Keratinocyte (primary cell): ENCODE measurements around the gene GSTCD. TPM values are rescaled to one million over a fixed set of nuclear protein-coding genes. Genes with fewer than 3 reads are reported as not detected.

Experiments used
- DNase-seq: peaks from one replicate; pipeline ENCODE4 v3.0.0-alpha.2; 2011; ENCODE audit warnings: low read depth, missing footprints, low spot score
- FAIRE-seq: peaks from 2 replicates; lab custom pipeline; 2011; peaks lifted over from hg19 to GRCh38; lab: Jason Lieb, UNC
- H2AFZ ChIP-seq: 2 replicates; pipeline ENCODE4 v1.6.0; 2012; ENCODE audit warnings: low read length, control low read depth, inconsistent platforms; ENCODE audit not compliant: control insufficient read depth
- H3K27ac ChIP-seq: 2 replicates; pipeline ENCODE4 v1.5.1; 2011; ENCODE audit warnings: low read length; ENCODE audit not compliant: control insufficient read depth, insufficient read depth
- H3K27me3 ChIP-seq: 3 replicates; pipeline ENCODE4 v1.6.0; 2011; ENCODE audit warnings: low read length; ENCODE audit not compliant: control insufficient read depth, insufficient read depth; ENCODE audit errors: extremely low read depth
- H3K36me3 ChIP-seq, 2 experiments: 2 replicates in 1 of 2; 3 replicates in 1 of 2; pipeline ENCODE4 v1.5.1; 2011; ENCODE audit warnings: low read length in 2 of 2, mild to moderate bottlenecking in 1 of 2; ENCODE audit not compliant: control insufficient read depth in 2 of 2, insufficient read depth in 2 of 2; ENCODE audit errors: extremely low read depth in 1 of 2
- H3K4me1 ChIP-seq: 3 replicates; pipeline ENCODE4 v1.5.1; 2011; ENCODE audit warnings: low read length; ENCODE audit not compliant: control insufficient read depth, insufficient read depth; ENCODE audit errors: extremely low read depth
- H3K4me2 ChIP-seq: 3 replicates; pipeline ENCODE4 v1.6.0; 2011; ENCODE audit warnings: low read depth, low read length; ENCODE audit not compliant: control insufficient read depth, insufficient read depth; ENCODE audit errors: extremely low read depth
- H3K4me3 ChIP-seq, 3 experiments: fragments of 200-600 bp in 1 of 3; sonication (generic) in 1 of 3; 2 replicates in 2 of 3; 3 replicates in 1 of 3; pipeline ENCODE4 v1.5.1; 2011 to 2016; ENCODE audit warnings: low read length in 3 of 3, mild to moderate bottlenecking in 3 of 3, control low read depth in 2 of 3, inconsistent platforms in 1 of 3, low read depth in 1 of 3, mixed read lengths in 1 of 3, mixed run types in 1 of 3, moderate library complexity in 1 of 3; ENCODE audit not compliant: control insufficient read depth in 2 of 3, insufficient read depth in 2 of 3; ENCODE audit errors: extremely low read depth in 1 of 3
- H3K79me2 ChIP-seq: 2 replicates; pipeline ENCODE4 v1.6.0; 2012; ENCODE audit warnings: low read length; ENCODE audit not compliant: control insufficient read depth, insufficient read depth
- H3K9ac ChIP-seq: 3 replicates; pipeline ENCODE4 v1.6.0; 2011; ENCODE audit warnings: low read length; ENCODE audit not compliant: control insufficient read depth, insufficient read depth; ENCODE audit errors: extremely low read depth
- H3K9me1 ChIP-seq: 3 replicates; pipeline ENCODE4 v1.6.0; 2011; ENCODE audit warnings: low read length; ENCODE audit not compliant: control insufficient read depth, insufficient read depth; ENCODE audit errors: extremely low read depth
- H3K9me3 ChIP-seq: 2 replicates; pipeline ENCODE4 v1.5.1; 2012; ENCODE audit warnings: low read depth, low read length; ENCODE audit not compliant: control insufficient read depth
- H4K20me1 ChIP-seq: 3 replicates; pipeline ENCODE4 v1.6.0; 2011; ENCODE audit warnings: low read length; ENCODE audit not compliant: control insufficient read depth, insufficient read depth; ENCODE audit errors: extremely low read depth
- EZH2 ChIP-seq: IDR thresholded peaks from one replicate; pipeline ENCODE4 v1.6.1; 2012; ENCODE audit warnings: inconsistent platforms, mild to moderate bottlenecking, low read length, moderate library complexity
- dilution Hi-C: fragments of 300-500 bp; cut with MboI; formaldehyde crosslinking; loops from one replicate; pipeline ENCODE4 v1.7.0; 2020; ENCODE audit warnings: low sequenced_read_pairs; ENCODE audit not compliant: extremely low pct_ligation_motif_present
- polyA plus RNA-seq, 5 experiments: library from polyadenylated mRNA; depleted of rRNA in 3 of 5; stranded (reverse) in 3 of 5; stranded (forward) in 1 of 5; unstranded in 1 of 5; fragments of >200 nt; gene quantifications; 1 replicate in 1 of 5; 2 replicates in 3 of 5; 3 replicates in 1 of 5; pipeline versions ENCODE4 v1.2.1 to v1.2.3, GENCODE V29; 2011 to 2012; ENCODE audit warnings: missing spikeins in 2 of 5, low read depth in 1 of 5, low replicate concordance in 1 of 5
- TF ChIP-seq, protein P1 (sequence below), 3 experiments: IDR thresholded peaks in 1 of 3; conservative IDR thresholded peaks in 1 of 3; optimal IDR thresholded peaks in 1 of 3; 2 replicates in 2 of 3; 3 replicates in 1 of 3; pipeline versions ENCODE3 to v1.5.1; 2011; ENCODE audit warnings: low read length in 3 of 3, mild to moderate bottlenecking in 3 of 3, moderate library complexity in 2 of 3, control low read depth in 1 of 3, inconsistent platforms in 1 of 3; ENCODE audit not compliant: insufficient read depth in 2 of 3; ENCODE audit errors: extremely low read depth in 1 of 3

The GSTCD gene
- polyA plus RNA-seq, 1 donor (not counting 4 experiments of a cell fraction or from before 2014, with no cell fraction given) = 23.2 TPM

DNA sequence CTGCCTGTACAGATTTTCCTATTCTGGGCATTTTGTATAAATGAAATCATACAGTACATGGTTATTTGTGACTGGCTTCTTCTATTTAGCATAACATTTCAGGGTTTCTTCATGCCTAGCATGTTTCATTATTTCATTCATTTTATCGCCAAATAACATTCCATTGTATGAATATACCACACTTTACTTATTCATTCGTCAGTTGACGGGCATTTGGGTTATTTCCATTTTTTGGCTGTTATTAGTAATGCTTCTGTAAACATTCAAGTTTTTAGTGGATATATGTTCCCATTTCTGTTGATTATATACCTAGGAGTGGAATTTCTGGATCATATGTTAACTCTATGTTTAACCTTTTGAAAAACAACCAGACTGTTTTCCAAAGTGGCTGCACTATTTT lies 47.6 kb upstream of the GSTCD start:
- dilution Hi-C loops = no loop called here
- Histone ChIP-seq H3K27me3 (no peaks in the 10 kb centered on the region), H3K9me1 (no peaks in the 10 kb centered on the region), H3K27ac (no peak overlapping the region), H3K4me2 (no peak overlapping the region), H3K79me2 (no peaks in the 10 kb centered on the region), H3K9me3 (no peaks in the 10 kb centered on the region), H3K9ac (no peak overlapping the region), H3K4me3 (no peak overlapping the region), H3K4me1 (peaks cover 10% of the 10 kb centered on the region), H3K36me3 (no peaks in the 10 kb centered on the region), H2AFZ (no peak overlapping the region), H4K20me1 (no peaks in the 10 kb centered on the region)
- DNase-seq = no peak
- TF ChIP-seq EZH2 = no peak
- TF ChIP-seq, protein P1, sequence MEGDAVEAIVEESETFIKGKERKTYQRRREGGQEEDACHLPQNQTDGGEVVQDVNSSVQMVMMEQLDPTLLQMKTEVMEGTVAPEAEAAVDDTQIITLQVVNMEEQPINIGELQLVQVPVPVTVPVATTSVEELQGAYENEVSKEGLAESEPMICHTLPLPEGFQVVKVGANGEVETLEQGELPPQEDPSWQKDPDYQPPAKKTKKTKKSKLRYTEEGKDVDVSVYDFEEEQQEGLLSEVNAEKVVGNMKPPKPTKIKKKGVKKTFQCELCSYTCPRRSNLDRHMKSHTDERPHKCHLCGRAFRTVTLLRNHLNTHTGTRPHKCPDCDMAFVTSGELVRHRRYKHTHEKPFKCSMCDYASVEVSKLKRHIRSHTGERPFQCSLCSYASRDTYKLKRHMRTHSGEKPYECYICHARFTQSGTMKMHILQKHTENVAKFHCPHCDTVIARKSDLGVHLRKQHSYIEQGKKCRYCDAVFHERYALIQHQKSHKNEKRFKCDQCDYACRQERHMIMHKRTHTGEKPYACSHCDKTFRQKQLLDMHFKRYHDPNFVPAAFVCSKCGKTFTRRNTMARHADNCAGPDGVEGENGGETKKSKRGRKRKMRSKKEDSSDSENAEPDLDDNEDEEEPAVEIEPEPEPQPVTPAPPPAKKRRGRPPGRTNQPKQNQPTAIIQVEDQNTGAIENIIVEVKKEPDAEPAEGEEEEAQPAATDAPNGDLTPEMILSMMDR (optimal IDR thresholded peaks at IDR 0.05 in 1 of 3, IDR thresholded peaks at IDR 0.05 in 1 of 3, conservative IDR thresholded peaks at IDR 0.05 in 1 of 3; ENCODE audit: extremely low read depth in 1 of 3, insufficient read depth in 2 of 3, low read length in 3 of 3) = no peak
- FAIRE-seq = no peak

- Histone ChIP-seq H3K79me2 (no peaks in the 10 kb centered on the region), H3K36me3 (no peaks in the 10 kb centered on the region), H3K9ac (no peak overlapping the region), H3K4me3 (no peak overlapping the region), H3K9me1 (no peaks in the 10 kb centered on the region), H3K4me2 (no peak overlapping the region), H3K4me1 (no peaks in the 10 kb centered on the region), H3K27ac (no peak overlapping the region), H3K27me3 (no peaks in the 10 kb centered on the region), H3K9me3 (no peaks in the 10 kb centered on the region), H2AFZ (no peak overlapping the region), H4K20me1 (no peaks in the 10 kb centered on the region)
- FAIRE-seq = no peak
- dilution Hi-C loops = no loop called here
- DNase-seq = no peak
- TF ChIP-seq EZH2 = no peak
- TF ChIP-seq, protein P1 (optimal IDR thresholded peaks at IDR 0.05 in 1 of 3, IDR thresholded peaks at IDR 0.05 in 1 of 3, conservative IDR thresholded peaks at IDR 0.05 in 1 of 3; ENCODE audit: extremely low read depth in 1 of 3, insufficient read depth in 2 of 3, low read length in 3 of 3) = no peak
These were observed 45.5 kb upstream of the GSTCD start for GRCh38 chr4:105662935-105663675.
